NCI-H187 treated with DMSO at 0.1 percent for 48 hours (cell line): ENCODE results near the gene TRIM43B.
A peak's percentile ranks its signal among the peaks of the same experiment; 100 is the strongest.
"Not testable (repeated sequence)": the region's sequence is repeated elsewhere in the genome, so short reads cannot be mapped to it uniquely, and the experiment has no call there.

Experiments used
- DNase-seq: peaks from one replicate; lab custom pipeline; 2025; lab: John Stamatoyannopoulos, UW

The TRIM43B gene

DNA sequence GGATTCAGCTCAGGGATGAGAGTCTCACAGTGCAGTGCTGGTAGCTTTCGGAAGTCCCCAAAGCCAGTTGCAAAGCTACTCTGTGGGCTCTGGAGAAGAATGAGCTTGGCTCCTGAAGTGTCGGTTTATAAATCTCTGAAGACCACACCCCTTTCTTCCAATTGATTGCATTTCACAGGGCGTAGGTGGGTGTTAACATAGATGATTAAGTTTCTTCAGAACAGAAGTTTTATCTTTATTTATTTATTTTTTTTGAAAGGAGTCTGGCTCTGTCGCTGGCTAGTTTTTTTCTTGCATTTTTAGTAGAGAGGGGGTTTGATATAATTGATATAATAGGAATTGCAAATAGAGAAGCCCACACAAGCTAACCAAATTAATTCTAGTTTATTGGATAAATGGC lies at the start of gene TRIM43B:
TSS of gene TRIM43B (minus strand) at position 101 of the 400 bp plus-strand sequence. CDS start 2,040 bp downstream, outside the sequence.
- not testable (repeated sequence) for DNase-seq

DNA sequence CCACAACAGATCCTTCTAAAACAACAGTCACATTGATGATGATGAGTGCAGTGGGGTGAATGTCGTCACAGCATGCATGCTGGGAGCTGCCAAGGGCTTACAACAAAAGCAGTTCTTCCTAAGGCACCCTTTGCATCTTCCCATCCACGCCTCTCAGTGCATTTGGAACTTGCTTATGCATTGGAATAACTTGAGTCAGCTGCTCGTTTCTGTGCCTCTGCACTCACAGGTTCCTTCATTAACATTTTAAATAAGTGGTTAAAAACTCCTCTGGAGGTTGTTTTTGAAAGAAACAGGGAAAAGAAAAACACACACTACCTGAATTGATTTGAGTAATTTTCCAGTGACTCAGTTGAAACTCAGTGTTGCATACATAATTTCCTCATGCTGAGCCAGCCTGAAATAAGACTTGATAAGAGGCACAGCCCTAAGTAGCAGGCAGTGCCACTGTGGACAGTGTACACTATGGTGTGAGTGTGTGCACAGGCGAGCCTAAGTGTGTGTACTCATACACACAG lies 46.8 kb upstream of the TRIM43B start:
- no peak for DNase-seq

DNA sequence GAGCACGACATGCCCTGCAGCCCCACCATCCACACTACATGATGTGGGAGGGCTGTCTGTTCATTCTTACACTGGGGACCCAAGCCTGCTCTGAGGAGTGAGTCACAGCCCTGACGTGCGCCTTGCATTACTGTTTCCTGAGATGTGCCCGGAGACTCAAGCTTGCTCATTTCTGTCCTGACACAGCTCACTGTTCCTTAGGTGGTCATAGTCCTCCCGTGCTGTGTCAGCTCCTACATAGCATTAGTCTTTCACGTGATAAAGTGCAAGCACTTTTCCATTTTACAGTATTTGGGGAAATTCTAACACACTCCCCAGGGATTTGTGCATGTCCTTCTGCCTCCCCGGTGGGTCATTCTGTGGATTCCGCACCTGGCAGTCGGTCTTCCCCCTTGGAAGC lies 46.2 kb upstream of the TRIM43B start:
- no peak for DNase-seq

DNA sequence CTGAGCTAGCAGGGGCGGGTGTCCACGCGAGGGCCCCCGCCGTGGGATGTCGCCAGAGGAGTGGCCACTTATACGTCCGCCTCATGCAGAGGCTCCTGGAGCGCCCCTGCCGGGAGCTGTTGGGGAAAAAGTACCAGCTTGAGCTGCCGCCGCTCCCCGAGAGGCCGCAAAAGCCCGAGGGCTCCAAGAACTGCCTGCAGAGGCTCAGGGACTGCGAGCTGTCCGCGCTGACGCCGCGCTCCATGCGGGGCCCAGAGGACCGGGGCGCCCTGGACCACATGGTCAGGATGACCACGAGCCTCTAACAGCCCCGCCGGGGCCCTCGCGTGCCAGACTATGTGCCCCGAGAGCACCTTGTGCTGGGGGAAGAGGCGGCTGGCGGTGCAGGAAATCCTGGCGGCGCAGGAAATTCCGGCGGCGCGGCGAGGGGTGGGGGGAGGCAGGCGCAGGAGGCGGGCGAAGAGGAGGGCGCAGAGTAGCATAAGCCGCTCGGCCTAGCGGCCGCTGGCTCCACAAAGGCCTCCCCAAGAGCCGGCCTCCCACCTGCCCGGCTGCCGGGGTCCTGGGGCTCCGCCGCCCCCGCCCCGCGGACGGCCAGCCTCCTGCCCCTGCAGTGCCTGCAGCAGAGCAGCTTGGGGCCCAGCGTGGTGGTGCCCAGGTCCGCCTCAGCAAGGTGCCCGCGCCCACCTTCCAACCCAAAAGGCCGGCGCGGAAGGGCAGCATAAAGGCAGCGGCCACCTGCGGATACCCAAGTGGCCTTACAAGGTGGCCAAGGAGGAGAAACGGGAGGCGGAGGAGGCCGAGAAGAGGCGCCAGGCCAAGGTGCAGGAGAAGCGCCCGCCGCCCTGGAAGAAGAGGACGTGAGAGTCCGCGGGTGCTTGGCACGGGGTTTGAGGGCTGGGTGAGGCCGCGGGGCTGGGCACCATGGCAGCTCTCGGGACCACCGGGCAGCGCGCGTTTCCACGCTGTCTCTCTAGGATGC lies 42.1 kb upstream of the TRIM43B start:
- DNase-seq, result peak; percentile 2

DNA sequence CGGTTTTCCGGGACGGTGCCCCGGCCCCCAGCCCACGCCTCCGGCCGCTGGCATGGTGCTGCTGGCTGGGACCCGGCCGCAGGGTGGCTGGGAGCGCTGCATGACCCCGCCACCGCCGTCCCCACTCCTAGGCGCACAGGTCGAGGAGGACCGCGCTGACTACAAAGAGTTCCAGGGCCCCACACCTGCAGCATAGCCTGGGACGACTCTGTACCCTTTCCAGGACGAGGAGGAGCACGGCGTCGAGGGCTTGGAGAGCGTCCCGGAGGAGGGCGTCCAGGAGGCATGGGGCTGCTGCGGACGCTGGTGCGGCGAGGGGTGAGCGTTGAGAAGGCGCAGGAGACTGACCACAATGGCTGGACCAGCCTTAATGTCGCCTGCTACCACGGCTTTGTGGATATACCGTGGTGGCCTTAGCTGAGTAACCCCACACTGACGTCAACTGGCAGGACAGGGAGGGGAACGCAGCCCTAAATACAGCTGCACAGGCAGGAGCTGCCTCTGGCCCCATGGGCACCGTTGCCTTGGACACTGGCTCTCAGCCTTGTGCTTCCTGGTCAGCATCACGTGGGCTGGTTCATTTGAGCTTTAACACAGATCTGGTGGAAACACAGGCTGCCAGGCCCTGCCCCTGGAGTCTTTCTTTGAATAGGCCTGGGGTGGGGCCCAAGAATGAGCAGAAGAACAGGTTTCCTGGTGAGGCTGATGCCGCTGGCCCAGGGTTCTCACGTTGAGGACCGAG lies 40.9 kb upstream of the TRIM43B start:
- DNase-seq, result peak; percentile 9

DNA sequence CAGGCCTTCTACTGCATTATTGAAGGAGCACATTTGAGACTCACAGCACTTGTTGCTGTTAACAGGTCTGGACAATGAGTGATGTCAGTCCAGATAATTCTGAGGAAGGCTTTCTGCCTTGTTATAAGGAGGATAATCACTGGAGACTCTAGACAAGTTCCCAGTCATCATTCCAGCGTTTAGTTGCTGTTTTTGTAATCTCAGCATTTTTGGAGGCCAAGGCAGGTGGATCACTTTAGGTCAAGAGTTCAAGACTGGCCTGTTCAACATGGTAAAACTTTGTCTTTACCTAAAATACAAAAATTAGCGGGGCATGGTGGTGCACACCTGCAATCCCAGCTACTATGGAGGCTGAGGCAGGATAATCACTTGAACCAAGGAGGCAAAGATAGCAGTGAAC lies 39.6 kb upstream of the TRIM43B start:
- DNase-seq, result no peak

DNA sequence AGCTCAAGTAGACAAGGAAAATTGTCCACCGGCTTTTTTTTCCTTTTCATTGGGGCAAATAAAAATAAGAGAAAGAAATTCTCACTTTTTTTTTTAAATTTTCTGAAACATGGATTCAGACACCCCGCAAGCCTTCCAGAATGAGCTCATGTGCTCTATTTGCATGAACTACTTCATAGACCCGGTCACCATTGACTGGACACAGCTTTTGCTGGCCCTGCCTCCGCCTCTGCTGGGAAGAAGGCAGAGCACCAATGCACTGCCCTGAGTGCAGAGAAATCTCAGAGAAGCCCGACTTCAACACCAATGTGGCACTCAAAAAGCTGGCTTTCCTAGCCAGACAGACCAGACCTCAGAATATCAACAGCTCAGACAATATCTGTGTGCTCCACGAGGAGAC lies 30.2 kb upstream of the TRIM43B start:
- DNase-seq, result no peak

DNA sequence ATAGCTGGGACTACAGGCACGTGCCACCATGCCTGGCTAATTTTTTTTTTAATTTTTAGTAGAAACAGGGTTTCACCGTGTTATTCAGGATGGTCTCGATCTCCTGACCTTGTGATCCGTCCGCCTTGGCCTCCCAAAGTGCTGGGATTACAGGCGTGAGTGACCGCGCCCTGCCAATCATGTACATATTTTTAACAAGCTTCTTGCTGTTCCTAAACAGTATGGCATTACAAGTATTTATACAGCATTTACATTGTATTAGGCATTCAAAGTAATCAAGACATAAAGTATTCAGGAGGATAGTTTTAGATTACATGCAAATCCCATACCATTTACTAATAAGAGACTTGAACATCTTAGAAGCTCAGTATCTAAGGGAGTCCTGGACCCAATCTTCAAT lies 29.7 kb upstream of the TRIM43B start:
- DNase-seq, result not testable (repeated sequence)

DNA sequence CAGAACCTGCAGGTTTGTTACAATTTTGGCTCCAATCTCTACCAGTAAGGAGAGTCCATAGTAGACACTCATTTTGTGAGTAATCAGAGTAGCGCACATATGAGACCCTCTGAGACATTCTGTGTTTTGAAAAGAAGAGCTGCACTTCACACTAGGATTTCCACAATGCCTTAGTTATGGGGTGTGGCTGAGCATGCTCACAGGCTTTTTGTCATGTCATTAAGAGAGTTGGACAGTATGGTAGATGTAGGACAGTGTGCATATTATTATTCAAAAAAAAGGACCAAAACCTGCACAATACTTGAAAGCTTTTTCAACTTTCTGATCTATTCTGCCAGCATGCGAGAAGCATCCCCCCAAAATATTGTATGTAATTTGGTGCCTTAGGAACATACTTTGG lies 24.9 kb upstream of the TRIM43B start:
- no peak for DNase-seq

DNA sequence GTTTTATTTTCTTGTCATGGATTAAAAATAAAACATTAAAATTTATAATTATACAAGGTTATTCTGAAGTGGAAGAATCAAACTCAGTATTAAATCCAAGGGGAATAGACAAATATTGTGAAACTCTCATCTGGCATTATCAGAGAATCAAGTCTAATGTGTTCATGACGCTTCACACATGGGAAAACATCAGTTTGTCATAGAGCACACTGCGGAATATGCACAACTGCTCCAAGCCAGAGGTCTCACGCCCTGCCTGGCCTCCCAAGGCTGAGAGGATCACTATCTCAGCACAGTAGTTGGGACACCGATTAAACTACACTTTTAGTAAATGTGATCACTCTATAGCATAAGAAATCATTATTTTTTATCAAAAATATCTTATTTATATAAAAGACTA lies 20.7 kb upstream of the TRIM43B start:
- no peak for DNase-seq

DNA sequence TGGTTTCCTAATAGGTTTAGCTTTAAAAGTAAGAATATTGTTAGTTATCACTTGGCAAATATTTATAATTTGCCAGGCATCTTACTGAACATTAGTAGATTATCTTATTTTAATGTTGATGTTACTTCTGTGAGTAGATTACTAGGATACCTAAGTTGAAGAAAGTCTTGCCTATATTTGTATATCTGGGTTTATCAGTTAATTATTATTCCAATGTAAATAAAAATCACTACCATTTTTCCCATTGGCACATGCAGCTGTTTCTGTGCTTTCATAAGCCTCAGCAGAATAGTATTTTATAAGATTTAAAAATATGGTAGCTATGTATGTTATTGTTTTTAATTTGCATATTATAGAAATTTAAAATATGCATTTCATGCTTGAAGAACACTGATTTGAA lies 16.3 kb upstream of the TRIM43B start:
- DNase-seq, result no peak

DNA sequence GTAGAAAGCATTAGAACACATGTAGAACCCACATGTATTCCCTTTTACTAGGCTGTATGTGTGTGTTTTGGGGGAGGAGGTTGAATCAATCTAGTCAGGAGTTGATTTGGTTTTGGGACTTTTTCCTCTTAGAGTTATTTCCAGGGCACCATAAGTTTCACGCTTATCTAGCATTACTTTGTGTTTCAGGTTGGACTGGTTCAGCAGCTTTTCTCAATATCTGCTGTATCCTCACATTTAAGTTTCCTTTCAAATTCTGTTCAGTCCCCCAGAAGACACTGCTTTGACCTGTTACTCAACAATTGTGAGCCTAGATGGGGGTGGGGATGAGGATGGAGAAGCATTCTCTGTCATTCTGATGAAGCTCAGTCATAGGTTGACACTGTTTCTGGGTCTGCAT lies 7.5 kb upstream of the TRIM43B start:
- not testable (repeated sequence) for DNase-seq

DNA sequence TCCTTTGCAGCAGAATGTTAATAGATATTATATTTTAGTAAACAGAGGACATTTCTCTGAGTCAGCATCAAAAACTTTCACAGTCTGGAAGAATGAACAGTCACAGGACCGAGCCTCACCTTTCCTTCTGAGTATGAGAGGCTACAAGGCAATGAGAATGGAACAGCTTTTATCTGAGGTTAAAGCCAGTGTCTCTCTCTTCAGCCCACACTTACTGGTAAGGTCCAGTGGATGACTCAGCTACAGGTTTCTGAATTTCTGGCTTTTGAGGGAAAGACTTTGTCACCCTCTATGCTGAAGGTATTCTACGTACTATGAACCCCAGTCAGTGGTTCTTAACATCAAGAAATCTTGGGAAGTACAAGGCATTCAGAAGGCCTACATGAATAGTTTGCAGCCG lies 9.5 kb downstream of the TRIM43B start:
- not testable (repeated sequence) for DNase-seq

DNA sequence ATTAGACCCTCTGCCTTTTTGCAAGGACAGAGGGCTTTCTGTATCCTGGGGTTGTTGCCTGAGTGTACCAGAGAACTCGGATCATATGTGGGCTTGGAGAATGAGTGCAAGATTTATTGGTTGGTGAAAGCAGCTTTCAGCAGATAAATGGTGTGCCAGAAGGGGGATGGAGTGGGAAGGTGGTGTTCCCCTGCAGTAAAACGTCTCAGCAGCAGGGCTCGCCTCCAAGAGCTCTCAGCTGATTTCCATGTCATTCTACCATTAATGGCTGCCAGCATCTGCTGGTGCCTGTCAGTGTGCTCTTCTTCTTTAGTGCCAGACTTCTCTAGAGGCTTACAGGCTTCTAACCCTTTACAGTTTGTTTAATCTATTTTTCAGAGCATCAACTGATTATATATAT lies 16.6 kb downstream of the TRIM43B start:
- not testable (repeated sequence) for DNase-seq

DNA sequence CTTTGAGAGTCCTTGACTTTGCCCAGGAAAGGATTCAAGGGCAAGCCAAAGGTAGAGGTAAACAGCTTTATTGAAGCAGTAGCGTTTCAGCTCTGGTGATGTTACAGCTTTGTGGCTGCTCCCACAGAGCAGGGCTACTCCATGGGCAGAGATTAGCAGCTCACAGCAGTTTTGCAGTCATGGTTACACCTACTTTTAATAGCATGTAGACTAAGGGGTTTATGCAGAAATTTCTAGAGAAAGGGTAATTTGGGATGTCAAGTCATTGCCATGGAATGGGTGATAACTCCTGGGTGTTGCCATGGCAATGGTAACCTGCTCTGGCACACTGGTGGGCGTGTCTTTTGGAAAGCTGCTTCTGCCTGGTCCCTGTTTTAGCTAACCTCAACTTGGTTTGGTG lies 18.0 kb downstream of the TRIM43B start:
- not testable (repeated sequence) for DNase-seq

DNA sequence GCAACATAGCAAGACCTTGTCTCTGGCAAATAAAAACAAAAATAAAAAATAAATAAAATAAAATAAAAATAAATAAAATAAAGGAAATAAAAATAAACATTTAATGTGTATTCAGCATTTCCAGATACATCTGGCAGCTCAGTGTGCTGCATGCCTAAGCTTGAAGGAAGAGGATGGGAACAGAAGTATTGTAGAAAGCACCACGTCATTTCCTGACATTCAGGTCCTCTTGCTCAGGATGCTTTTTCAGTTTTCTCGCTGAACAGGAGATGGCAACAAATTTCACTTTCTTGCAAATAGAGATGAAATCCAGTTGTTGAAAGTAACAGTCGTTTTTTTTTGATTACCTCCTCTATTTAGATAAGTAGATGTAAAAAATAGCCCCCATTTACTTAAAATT lies 21.3 kb downstream of the TRIM43B start:
- DNase-seq, result not testable (repeated sequence)

DNA sequence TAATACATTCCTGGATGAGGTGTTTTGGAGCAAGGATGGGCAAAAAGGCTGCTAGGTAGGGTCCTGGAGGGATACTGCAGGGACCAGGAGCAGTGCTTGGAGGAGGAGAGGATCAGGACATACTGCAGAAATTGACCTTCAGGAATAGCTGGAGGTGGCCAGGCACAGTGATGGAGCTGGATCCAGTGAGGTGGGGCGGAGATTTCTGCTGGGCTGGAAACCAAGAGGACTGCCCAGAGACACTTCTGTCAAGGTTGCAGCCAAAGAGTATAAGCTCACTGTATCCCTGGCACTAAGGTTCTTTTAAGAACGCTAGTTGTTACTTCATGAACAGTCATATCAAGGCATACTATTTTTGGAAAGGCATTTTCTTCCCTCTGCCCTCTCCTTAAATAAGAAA lies 39.2 kb downstream of the TRIM43B start:
- not testable (repeated sequence) for DNase-seq

DNA sequence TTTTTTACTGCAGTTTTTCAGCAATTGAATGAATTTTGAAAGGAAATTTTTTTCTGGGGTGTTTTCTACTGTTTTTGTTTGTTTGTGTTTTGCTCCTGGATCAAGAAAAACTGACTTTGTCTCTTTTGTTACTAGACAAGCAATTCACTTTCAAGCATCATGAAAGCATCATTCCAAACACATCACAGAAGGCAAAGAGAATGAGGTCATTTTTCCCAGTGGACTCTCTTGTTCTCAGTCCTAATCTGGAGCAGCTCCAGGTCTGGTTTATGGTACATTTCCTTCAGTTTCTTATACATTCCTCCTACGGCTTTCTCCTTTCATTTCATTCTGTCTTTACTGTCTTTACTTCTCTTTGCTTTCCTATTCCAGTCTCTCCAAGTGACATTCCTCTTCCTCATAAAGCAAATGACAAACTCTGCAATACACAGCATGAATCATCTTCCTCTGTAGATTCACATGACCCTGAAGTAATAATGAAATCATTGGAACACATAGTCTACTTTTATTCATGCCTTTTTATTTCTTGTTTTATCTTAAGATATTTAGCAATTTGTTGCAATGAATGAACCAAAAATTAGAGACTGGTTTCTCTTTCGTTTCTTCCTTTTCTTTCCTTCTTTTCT lies 42.0 kb downstream of the TRIM43B start:
- DNase-seq, result not testable (repeated sequence)

DNA sequence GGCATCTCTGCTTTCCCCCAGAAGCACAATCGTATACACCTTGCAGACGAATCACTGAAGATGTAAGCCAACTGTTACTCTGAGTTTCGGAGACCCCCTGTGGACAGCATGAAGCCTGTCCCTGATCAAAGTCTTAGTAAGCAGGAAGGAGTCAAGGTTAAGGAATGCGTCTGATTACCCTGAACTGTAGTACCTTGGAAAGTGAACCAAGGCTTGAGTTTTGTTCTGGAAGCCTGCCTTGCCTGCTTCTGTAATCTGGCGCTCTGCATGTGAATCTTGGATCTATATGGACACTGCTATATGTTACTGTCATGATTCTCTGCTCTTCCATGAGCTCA lies 48.7 kb downstream of the TRIM43B start:
- not testable (repeated sequence) for DNase-seq

DNA sequence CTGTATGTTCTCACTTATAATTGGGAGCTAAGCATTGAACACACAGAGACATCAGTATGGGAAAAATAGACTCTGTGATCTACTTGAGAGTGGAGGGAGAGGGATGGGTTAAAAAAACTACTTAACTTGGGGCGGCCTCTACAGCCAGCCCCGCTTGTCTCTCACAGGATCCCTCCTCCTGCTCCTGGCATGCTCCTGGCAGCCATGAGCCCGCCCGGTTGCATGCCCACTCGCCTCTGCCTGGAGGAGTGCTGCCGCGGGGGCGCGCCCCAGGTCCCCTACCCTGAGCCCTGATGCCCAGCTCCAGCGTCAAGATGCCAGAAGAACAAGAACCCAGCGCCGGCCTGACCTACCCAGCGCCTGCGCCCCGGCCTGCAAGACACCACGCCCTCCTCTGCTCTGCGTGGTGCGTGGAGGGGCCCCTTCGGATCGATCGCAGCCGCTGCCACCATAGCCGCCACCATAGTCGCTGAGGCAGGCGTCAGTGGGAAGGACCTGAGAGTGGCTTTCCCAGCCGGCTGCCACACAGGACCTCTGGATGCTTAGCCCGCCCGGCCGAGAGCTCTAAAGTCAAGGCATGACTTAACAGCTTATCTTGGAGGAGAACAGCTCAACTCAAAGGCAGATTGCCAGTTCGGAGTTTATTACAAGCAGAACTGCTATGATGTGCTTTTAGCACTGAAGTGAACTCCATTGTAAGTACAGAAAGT lies 49.2 kb downstream of the TRIM43B start:
- DNase-seq, result not testable (repeated sequence)

DNA sequence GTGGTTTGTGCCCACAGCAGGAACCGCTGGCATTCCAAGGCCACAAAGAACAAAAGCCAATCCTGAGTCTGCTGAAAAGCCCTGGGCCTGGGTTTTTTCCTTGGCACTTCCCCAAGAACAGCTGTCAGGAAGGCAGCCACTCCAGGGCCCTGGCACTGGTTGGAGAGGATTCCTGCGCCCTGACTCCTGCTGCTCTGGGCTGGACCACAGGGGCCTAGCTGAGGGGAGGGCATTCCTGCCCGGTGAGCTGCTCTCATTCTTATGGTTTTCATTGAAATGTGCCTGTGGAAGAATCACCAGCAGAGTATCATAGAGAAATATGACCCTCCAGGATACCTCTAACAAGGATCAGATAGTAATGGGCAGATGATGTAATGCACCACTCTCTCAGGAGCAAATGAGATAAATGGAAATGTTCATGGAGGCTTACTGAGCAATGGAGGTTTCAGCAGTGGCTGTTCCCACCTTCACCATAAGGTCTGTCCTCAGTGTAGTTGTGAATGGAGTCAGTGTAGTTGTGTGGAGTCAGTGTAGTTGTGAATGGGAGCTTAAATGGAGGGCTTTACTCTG lies 50.0 kb downstream of the TRIM43B start:
- DNase-seq, result not testable (repeated sequence)
